PC-3 (cell line): ENCODE results near the gene PLA2G4C. TPM values are rescaled to one million over a fixed set of nuclear protein-coding genes. Genes with fewer than 3 reads are reported as not detected.

ENCODE experiments used
- ATAC-seq: fragments of 200-7000 bp; cut with Tn5 transposase; 2 replicates; pipeline ENCODE4 v1.9.1; 2020; ENCODE audit warnings: mild to moderate bottlenecking, moderate library complexity
- BruUV-seq: library from RNA; stranded (reverse); fragments of 400-500 nt; replicated peaks from 2 replicates; lab custom pipeline; 2021; lab: Mats Ljungman, UMichigan
- CTCF ChIA-PET: fragments of 300-600 bp; sonication (Branson Sonifier 250); formaldehyde crosslinking; loops from one replicate; lab custom pipeline; 2022; ENCODE audit warnings: antibody characterized with exemption; lab: Charles Lee
- POLR2A ChIA-PET: fragments of 300-600 bp; sonication (Branson Sonifier 250); formaldehyde crosslinking; loops from one replicate; lab custom pipeline; 2022; ENCODE audit warnings: antibody characterized with exemption; ENCODE audit not compliant: unreplicated experiment; lab: Charles Lee
- DNase-seq: peaks from one replicate; pipeline ENCODE4 v3.0.0-alpha.2; 2015
- H2AFZ ChIP-seq: fragments of 300-600 bp; sonication (generic); 2 replicates; pipeline ENCODE4 v1.6.0; 2016; ENCODE audit warnings: antibody characterized with exemption, low read length
- H3F3A ChIP-seq: fragments of 300-600 bp; sonication (generic); one replicate; pipeline ENCODE4 v1.6.0; 2017; ENCODE audit warnings: antibody characterized with exemption, low read length, control low read depth, mild to moderate bottlenecking; ENCODE audit not compliant: unreplicated experiment
- H3K27ac ChIP-seq: fragments of 300-600 bp; sonication (generic); 2 replicates; pipeline ENCODE4 v1.5.1; 2016; ENCODE audit warnings: mild to moderate bottlenecking, low read length
- H3K27me3 ChIP-seq: fragments of 300-600 bp; sonication (generic); 2 replicates; pipeline ENCODE4 v1.6.1; 2016; ENCODE audit warnings: low read length, mixed read lengths
- H3K36me3 ChIP-seq: fragments of 300-600 bp; sonication (generic); 2 replicates; pipeline ENCODE4 v1.6.1; 2016; ENCODE audit warnings: low read depth, mixed run types, low read length, mixed read lengths
- H3K4me1 ChIP-seq: fragments of 300-600 bp; sonication (generic); 2 replicates; pipeline ENCODE4 v1.5.1; 2016; ENCODE audit warnings: low read length; ENCODE audit not compliant: insufficient read depth
- H3K4me2 ChIP-seq: fragments of 300-600 bp; sonication (generic); 2 replicates; pipeline ENCODE4 v1.6.0; 2016; ENCODE audit warnings: low read length
- H3K4me3 ChIP-seq: fragments of 300-600 bp; sonication (generic); 2 replicates; pipeline ENCODE4 v1.5.1; 2016; ENCODE audit warnings: mild to moderate bottlenecking, low read length, mixed read lengths
- H3K79me2 ChIP-seq: fragments of 300-600 bp; sonication (generic); 2 replicates; pipeline ENCODE4 v1.6.1; 2017; ENCODE audit warnings: low read length, mixed read lengths
- H3K9ac ChIP-seq: fragments of 300-600 bp; sonication (generic); 2 replicates; pipeline ENCODE4 v1.6.0; 2016; ENCODE audit warnings: mild to moderate bottlenecking, low read length
- H3K9me2 ChIP-seq: fragments of 300-600 bp; sonication (generic); replicated peaks from 2 replicates; pipeline ENCODE4 v1.6.1; 2016; ENCODE audit warnings: mixed run types, low read length, mixed read lengths
- H3K9me3 ChIP-seq: fragments of 300-600 bp; sonication (generic); 2 replicates; pipeline ENCODE4 v1.6.1; 2016; ENCODE audit warnings: low read length, mixed read lengths
- H4K20me1 ChIP-seq: fragments of 300-600 bp; sonication (generic); 2 replicates; pipeline ENCODE4 v1.6.1; 2016; ENCODE audit warnings: low read length, mixed read lengths
- EZH2 ChIP-seq: fragments of 300-600 bp; sonication (generic); IDR thresholded peaks from one replicate; pipeline ENCODE4 v1.6.1; 2017; ENCODE audit warnings: antibody characterized with exemption, mild to moderate bottlenecking, low read length; ENCODE audit not compliant: unreplicated experiment
- EZH2phosphoT487 ChIP-seq: fragments of 300-600 bp; sonication (generic); IDR thresholded peaks from 2 replicates; pipeline ENCODE4 v1.6.1; 2018; ENCODE audit warnings: mild to moderate bottlenecking, antibody characterized with exemption, low read length, borderline replicate concordance
- intact Hi-C: fragments of 100-400 bp; cut with micrococcal nuclease; formaldehyde crosslinking; loops from 2 replicates; pipeline ENCODE4 v1.9.0; 2023
- total RNA-seq: library from RNA; depleted of rRNA; stranded (reverse); fragments of >200 nt; gene quantifications from 2 replicates; pipeline ENCODE4 v1.2.3, GENCODE V29; 2014
- TF ChIP-seq, protein P1 (sequence below): fragments of 300-600 bp; sonication (generic); conservative IDR thresholded peaks from 2 replicates; pipeline ENCODE4 v1.5.1; 2017; ENCODE audit warnings: antibody characterized with exemption, low read depth, mild to moderate bottlenecking, low read length

The PLA2G4C gene
- total RNA-seq, 1 experiment from 2014 or later, result 2.6 TPM

DNA sequence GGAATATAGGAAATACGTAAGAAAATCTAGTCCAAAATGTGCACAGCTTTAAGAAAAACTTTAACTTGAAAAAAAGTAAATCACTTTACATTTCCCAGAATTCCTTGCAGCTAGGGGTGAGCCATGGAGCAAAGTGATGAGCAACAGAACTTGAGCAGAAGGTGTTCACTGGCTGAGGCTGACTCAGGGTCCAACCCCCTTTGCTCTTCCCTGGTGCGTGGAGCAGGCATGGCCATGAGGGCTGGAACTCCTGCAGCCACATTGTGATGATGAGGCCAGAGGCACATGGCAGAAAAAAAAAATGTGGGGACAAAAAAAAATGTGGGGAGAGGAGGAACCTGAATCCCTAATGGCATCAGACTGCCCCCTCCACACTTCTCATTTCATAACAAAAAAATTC, 9.9 kb upstream of the PLA2G4C start:
- H3K9ac ChIP-seq, result no peak overlapping the region
- intact Hi-C loops, result no loop called here
- H2AFZ ChIP-seq, result no peak overlapping the region
- peaks cover 16% of the 10 kb centered on the region for H3K36me3 ChIP-seq
- H3K27ac ChIP-seq, result no peak overlapping the region
- BruUV-seq, result no TSS peak
- H3K4me1 ChIP-seq, result peaks cover 26% of the 10 kb centered on the region
- H3K27me3 ChIP-seq, result no peaks in the 10 kb centered on the region
- DNase-seq (no peak), ATAC-seq (no peak)
- H3K4me3 ChIP-seq, result no peak overlapping the region
- no peaks in the 10 kb centered on the region for H3K9me2 ChIP-seq
- TF ChIP-seq EZH2 (no peak), EZH2phosphoT487 (no peak)
- TF ChIP-seq, protein P1, sequence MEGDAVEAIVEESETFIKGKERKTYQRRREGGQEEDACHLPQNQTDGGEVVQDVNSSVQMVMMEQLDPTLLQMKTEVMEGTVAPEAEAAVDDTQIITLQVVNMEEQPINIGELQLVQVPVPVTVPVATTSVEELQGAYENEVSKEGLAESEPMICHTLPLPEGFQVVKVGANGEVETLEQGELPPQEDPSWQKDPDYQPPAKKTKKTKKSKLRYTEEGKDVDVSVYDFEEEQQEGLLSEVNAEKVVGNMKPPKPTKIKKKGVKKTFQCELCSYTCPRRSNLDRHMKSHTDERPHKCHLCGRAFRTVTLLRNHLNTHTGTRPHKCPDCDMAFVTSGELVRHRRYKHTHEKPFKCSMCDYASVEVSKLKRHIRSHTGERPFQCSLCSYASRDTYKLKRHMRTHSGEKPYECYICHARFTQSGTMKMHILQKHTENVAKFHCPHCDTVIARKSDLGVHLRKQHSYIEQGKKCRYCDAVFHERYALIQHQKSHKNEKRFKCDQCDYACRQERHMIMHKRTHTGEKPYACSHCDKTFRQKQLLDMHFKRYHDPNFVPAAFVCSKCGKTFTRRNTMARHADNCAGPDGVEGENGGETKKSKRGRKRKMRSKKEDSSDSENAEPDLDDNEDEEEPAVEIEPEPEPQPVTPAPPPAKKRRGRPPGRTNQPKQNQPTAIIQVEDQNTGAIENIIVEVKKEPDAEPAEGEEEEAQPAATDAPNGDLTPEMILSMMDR, result no peak
- H3K9me3 ChIP-seq, result no peaks in the 10 kb centered on the region
- H3K79me2 ChIP-seq, result no peaks in the 10 kb centered on the region
- H3F3A ChIP-seq, result no peaks in the 10 kb centered on the region
- H4K20me1 ChIP-seq, result no peaks in the 10 kb centered on the region
- ChIA-PET CTCF (no interaction called here), POLR2A (no interaction called here)
- H3K4me2 ChIP-seq, result no peak overlapping the region

DNA sequence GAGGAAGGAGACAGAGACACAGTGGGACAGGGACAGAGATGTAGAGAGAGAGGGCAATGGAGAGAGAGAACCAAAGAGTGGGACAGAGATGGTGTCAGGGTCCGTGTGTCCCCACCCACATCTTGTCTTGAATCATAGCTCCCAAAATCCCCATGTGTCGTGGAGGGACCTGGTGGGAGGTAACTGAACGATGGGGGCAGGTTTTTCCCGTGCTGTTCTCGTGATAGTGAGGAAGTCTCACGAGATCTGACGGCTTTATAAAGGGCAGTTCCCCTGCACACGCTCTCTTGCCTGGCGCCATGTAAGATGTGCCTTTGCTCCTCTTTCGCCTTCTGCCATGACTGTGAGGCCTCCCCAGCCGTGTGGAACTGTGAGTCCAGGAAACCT, 7.5 kb upstream of the PLA2G4C start:
- POLR2A ChIA-PET, result no interaction called here
- TF ChIP-seq EZH2, result no peak
- Histone ChIP-seq H3K9me2 (no peaks in the 10 kb centered on the region), H4K20me1 (no peaks in the 10 kb centered on the region), H3K4me1 (peaks cover 13% of the 10 kb centered on the region), H2AFZ (no peak overlapping the region), H3K9ac (no peak overlapping the region), H3K79me2 (no peaks in the 10 kb centered on the region), H3K36me3 (peaks cover 13% of the 10 kb centered on the region), H3K9me3 (no peaks in the 10 kb centered on the region), H3K27me3 (no peaks in the 10 kb centered on the region), H3K27ac (no peak overlapping the region), H3F3A (no peaks in the 10 kb centered on the region), H3K4me3 (no peak overlapping the region), H3K4me2 (no peak overlapping the region)
- BruUV-seq, result no TSS peak
- DNase-seq (no peak), ATAC-seq (no peak)
- intact Hi-C loops, result no loop called here
- CTCF ChIA-PET, result no interaction called here

DNA sequence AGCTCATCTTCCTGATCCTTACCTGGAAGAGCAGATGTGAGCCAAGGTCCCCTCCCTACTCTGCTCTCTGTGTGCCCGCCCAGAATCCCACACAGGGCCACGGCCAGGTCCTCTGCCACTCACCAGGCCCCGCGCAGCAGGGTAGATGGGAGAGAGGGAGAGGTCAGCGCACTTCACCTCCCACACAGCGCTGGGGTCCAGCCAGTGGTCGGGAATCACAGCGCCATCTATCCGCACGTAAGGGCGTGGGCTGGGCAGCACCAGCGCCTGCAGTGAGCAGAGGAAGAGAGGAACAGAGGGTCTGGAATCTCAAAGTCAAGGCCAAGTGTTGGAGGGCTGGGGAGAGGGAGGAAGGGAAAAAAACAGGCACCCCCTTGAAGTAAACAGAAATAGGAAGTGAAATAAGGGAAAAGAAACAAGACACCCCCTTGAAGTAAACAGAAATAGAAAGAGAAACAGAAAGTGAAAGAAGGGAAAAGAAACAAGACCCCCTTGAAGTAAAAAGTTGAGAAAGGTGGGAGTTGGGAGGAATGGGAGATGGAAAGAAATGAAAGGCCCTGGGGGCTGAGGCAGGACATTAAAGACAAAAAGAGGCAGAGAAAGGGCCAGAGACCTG, 7.0 kb upstream of the PLA2G4C start:
- H3K4me1 ChIP-seq, result peaks cover 9% of the 10 kb centered on the region
- TF ChIP-seq, protein P1, result no peak
- TF ChIP-seq EZH2phosphoT487 (no peak), EZH2 (no peak)
- no peaks in the 10 kb centered on the region for H3F3A ChIP-seq

More for the DNA sequence above, 7.0 kb upstream of the PLA2G4C start:
- ATAC-seq (no peak), DNase-seq (no peak)
- ChIA-PET POLR2A (no interaction called here), CTCF (no interaction called here)
- Histone ChIP-seq H3K4me3 (no peak overlapping the region), H4K20me1 (no peaks in the 10 kb centered on the region), H3K36me3 (peaks cover 12% of the 10 kb centered on the region), H3K27ac (no peak overlapping the region), H3K9ac (no peak overlapping the region), H3K27me3 (no peaks in the 10 kb centered on the region), H3K4me2 (no peak overlapping the region), H3K9me2 (no peaks in the 10 kb centered on the region), H3K9me3 (no peaks in the 10 kb centered on the region), H3K79me2 (no peaks in the 10 kb centered on the region), H2AFZ (no peak overlapping the region)
- intact Hi-C loops, result no loop called here
- no TSS peak for BruUV-seq
